ENCODE data around the gene MYBPC1.

Gene MYBPC1

DNA sequence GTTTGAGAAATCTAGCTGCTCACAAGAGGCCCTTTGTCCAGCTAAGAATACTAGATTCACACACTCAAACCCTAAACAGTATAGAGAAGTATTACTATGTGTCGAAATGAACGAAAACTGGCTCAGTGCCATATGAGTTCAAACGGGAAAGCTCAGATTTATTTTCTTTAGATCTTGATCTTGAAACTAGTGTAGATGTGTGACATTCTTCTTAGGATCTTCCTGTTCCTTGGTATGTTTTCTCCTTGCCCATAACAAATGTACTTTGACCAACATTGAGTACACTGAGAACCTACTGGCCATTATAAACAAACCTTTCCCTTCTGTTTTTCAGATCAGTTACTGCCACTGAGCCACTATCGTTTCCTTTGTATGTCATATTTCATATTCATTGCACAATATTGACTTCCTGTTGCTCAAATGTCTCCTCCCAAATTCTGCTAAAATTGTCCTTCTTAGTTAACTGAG lies 21.3 kb downstream of the MYBPC1 start:
- ATAC-seq (ENCODE audit: low read depth), result no peak
- no peak for DNase-seq (ENCODE audit: low spot score)
- no peaks in the 10 kb centered on the region for H3K36me3 ChIP-seq (ENCODE audit: low read depth)
- H3K4me1 ChIP-seq (ENCODE audit: insufficient read depth, poor library complexity, severe bottlenecking), result no peaks in the 10 kb centered on the region
- no peak overlapping the region for H3K27ac ChIP-seq (ENCODE audit: poor library complexity, severe bottlenecking)
- H3K27me3 ChIP-seq (ENCODE audit: insufficient read depth, poor library complexity, severe bottlenecking), result peaks cover 3% of the 10 kb centered on the region
- TF ChIP-seq, protein P1, sequence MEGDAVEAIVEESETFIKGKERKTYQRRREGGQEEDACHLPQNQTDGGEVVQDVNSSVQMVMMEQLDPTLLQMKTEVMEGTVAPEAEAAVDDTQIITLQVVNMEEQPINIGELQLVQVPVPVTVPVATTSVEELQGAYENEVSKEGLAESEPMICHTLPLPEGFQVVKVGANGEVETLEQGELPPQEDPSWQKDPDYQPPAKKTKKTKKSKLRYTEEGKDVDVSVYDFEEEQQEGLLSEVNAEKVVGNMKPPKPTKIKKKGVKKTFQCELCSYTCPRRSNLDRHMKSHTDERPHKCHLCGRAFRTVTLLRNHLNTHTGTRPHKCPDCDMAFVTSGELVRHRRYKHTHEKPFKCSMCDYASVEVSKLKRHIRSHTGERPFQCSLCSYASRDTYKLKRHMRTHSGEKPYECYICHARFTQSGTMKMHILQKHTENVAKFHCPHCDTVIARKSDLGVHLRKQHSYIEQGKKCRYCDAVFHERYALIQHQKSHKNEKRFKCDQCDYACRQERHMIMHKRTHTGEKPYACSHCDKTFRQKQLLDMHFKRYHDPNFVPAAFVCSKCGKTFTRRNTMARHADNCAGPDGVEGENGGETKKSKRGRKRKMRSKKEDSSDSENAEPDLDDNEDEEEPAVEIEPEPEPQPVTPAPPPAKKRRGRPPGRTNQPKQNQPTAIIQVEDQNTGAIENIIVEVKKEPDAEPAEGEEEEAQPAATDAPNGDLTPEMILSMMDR (IDR thresholded peaks at IDR 0.05; ENCODE audit: poor library complexity, severe bottlenecking), result no peak
- no peaks in the 10 kb centered on the region for H3K9me3 ChIP-seq (ENCODE audit: severe bottlenecking)
- H3K4me3 ChIP-seq (ENCODE audit: severe bottlenecking), result no peak overlapping the region

DNA sequence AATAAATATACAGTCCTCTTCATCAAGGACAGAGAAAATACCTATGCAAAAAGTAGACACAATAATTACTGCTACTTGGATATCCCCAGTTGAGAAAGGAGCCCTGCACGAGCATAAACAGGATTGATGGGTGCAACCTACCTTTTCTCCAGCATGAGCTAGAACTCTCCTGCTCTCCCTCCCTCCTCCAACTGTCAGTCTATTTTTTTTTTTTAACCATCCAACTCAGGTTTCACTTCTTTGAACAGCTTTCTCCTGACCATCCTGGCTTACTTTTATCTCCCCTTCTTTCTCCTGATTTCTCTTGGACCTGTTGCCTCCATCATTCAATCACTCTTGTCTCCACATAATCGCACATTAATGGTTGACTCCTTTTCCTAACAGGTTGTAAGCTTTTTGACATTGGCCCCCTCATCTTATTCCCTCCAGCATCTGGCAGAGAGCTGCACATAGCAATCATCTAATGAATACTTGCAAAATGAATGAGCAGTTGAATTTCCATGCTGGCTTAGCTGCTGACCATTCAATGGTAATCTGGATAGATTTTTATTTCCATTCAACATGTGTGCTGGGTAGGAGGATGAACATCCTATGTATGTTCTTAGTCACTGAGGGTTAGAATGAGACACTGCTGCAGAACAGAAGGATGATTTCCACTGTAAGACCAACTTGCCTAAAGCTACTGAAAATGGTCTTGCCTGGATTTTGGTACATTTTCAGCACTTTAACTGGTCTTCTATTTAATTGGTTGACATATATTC lies 24.4 kb downstream of the MYBPC1 start:
- Histone ChIP-seq H3K27ac (ENCODE audit: poor library complexity, severe bottlenecking) (no peak overlapping the region), H3K36me3 (ENCODE audit: low read depth) (no peaks in the 10 kb centered on the region), H3K4me3 (ENCODE audit: severe bottlenecking) (no peak overlapping the region), H3K4me1 (ENCODE audit: insufficient read depth, poor library complexity, severe bottlenecking) (no peaks in the 10 kb centered on the region), H3K9me3 (ENCODE audit: severe bottlenecking) (no peaks in the 10 kb centered on the region), H3K27me3 (ENCODE audit: insufficient read depth, poor library complexity, severe bottlenecking) (peaks cover 3% of the 10 kb centered on the region)
- TF ChIP-seq, protein P1 (IDR thresholded peaks at IDR 0.05; ENCODE audit: poor library complexity, severe bottlenecking), result no peak
- DNase-seq (ENCODE audit: low spot score) (no peak), ATAC-seq (ENCODE audit: low read depth) (no peak)

DNA sequence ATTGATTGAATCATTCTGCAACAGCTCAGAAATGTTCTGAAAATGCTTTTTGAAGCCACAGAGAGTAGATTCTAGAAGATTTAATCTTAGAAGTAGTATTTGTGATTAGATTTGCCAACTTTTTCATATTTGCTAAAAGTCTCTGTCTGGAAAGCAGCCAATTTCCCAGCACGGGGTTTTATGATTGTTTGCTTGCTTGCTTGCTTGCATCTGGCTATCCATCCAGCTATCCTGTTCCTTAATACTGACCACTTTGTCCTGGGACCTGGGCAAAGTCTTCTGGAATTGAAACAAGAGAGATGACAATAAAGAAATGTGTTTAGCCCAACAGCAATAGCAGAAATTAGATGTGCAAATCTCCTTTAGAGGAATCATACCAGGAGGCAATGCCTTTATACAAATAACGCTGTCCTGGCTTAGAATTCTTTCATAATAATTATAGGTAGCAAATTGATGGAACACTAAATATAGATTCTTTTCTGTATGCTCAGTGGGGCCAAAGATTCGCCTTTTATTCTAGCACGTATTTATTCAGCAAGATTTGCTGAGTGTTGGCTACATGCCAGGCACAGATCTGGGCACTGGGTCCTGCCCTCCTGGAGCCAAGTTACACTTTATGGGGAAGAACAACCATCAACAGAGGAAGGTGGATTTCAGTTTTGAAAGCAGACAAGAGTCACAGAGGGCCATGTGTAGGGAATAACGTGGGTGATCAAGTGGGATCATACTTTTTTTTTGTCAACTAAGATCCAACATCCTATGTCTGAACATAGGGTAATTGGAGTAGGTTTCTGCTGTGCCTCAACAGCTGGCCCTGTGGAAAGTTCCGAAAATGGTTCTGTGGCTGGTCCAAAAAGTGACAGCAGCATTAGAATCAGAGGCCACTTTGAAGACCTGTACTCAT lies 25.3 kb downstream of the MYBPC1 start:
- ATAC-seq (ENCODE audit: low read depth) (no peak), DNase-seq (ENCODE audit: low spot score) (no peak)
- Histone ChIP-seq H3K9me3 (ENCODE audit: severe bottlenecking) (no peaks in the 10 kb centered on the region), H3K27me3 (ENCODE audit: insufficient read depth, poor library complexity, severe bottlenecking) (peaks cover 3% of the 10 kb centered on the region), H3K4me3 (ENCODE audit: severe bottlenecking) (no peak overlapping the region), H3K27ac (ENCODE audit: poor library complexity, severe bottlenecking) (no peak overlapping the region), H3K4me1 (ENCODE audit: insufficient read depth, poor library complexity, severe bottlenecking) (no peaks in the 10 kb centered on the region), H3K36me3 (ENCODE audit: low read depth) (no peaks in the 10 kb centered on the region)
- TF ChIP-seq, protein P1 (IDR thresholded peaks at IDR 0.05; ENCODE audit: poor library complexity, severe bottlenecking), result no peak

DNA sequence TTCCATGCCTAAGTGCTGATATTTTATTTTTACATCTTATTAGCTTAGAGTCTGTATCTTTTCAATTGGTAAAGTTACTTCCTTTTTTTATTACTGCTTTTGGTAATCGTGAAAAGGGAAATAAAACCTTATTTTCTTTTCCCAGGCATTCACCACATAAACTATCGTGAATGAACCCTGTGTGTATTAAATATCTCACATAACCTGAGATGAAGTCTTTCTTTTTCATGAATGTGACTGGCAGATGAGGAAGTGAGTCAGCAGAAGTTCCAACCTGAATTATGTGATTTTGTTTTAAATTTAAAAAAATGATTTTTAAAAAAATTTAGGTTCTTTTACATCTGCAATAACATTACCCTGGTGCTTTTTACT lies 26.0 kb downstream of the MYBPC1 start:
- H3K27me3 ChIP-seq (ENCODE audit: insufficient read depth, poor library complexity, severe bottlenecking), result peaks cover 3% of the 10 kb centered on the region
- no peak overlapping the region for H3K4me3 ChIP-seq (ENCODE audit: severe bottlenecking)
- ATAC-seq (ENCODE audit: low read depth) (no peak), DNase-seq (ENCODE audit: low spot score) (no peak)
- no peaks in the 10 kb centered on the region for H3K36me3 ChIP-seq (ENCODE audit: low read depth)
- H3K27ac ChIP-seq (ENCODE audit: poor library complexity, severe bottlenecking), result no peak overlapping the region
- no peaks in the 10 kb centered on the region for H3K9me3 ChIP-seq (ENCODE audit: severe bottlenecking)
- H3K4me1 ChIP-seq (ENCODE audit: insufficient read depth, poor library complexity, severe bottlenecking), result no peaks in the 10 kb centered on the region
- TF ChIP-seq, protein P1 (IDR thresholded peaks at IDR 0.05; ENCODE audit: poor library complexity, severe bottlenecking), result no peak

All from RWPE2 (cell line).